SU-DHL-6 (cell line): Measurements from ENCODE around the gene LRRC1.

ENCODE experiments used
- EZH2phosphoT487 ChIP-seq: fragments of 200-600 bp; sonication (generic), shearing (Covaris generic); conservative IDR thresholded peaks from 2 replicates; pipeline ENCODE4 v1.6.1; 2018; ENCODE audit warnings: mild to moderate bottlenecking, antibody characterized with exemption, low read length, moderate library complexity, mixed read lengths
- TF ChIP-seq, protein P1 (sequence below): fragments of 200-600 bp; sonication (generic); IDR thresholded peaks from one replicate; pipeline ENCODE4 v1.5.1; 2017; ENCODE audit warnings: antibody characterized with exemption, mild to moderate bottlenecking, low read length, moderate library complexity; ENCODE audit not compliant: insufficient read depth, poor library complexity, severe bottlenecking

DNA sequence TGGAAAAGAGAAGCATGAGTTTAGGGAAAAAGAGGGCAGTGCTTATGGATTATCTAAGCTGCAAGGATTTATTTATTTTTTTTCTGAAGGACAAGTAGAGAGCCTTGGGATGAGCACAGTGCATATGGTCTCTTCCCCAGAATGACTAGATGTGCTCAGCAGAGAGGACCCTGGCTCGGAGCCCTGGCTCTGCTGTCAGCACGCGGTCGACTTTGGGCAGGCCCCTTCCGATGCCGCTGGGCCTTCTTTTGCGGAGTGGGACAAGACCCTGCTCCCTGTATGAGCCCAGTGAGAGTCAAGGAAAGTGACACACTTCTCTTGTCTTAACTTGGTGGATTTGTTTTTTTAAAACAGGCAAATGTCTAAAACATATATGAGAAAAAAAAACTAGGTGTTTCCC lies 51.4 kb downstream of the LRRC1 start:
- TF ChIP-seq, protein P1, sequence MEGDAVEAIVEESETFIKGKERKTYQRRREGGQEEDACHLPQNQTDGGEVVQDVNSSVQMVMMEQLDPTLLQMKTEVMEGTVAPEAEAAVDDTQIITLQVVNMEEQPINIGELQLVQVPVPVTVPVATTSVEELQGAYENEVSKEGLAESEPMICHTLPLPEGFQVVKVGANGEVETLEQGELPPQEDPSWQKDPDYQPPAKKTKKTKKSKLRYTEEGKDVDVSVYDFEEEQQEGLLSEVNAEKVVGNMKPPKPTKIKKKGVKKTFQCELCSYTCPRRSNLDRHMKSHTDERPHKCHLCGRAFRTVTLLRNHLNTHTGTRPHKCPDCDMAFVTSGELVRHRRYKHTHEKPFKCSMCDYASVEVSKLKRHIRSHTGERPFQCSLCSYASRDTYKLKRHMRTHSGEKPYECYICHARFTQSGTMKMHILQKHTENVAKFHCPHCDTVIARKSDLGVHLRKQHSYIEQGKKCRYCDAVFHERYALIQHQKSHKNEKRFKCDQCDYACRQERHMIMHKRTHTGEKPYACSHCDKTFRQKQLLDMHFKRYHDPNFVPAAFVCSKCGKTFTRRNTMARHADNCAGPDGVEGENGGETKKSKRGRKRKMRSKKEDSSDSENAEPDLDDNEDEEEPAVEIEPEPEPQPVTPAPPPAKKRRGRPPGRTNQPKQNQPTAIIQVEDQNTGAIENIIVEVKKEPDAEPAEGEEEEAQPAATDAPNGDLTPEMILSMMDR: no peak
- no peak for TF ChIP-seq EZH2phosphoT487
